ENCODE data around the gene HSPA13.
A peak's percentile ranks its signal among the peaks of the same experiment; 100 is the strongest.
"Not testable (repeated sequence)": the region's sequence is repeated elsewhere in the genome, so short reads cannot be mapped to it uniquely, and the experiment has no call there.

HSPA13 gene

GRCh38 chr21:14382835-14383595 lies at the start of gene HSPA13:
Gene HSPA13 (minus strand): TSS chr21:14383146. CDS start chr21:14383119, 27 bp downstream.
- DNase-seq, result peak; percentile 94 to 97 (median 94)

GRCh38 chr21:14418920-14419319 lies 36.0 kb upstream of the HSPA13 start:
- DNase-seq, result no peak

- DNase-seq, result no peak
Observed at GRCh38 chr21:14414932-14415508, 32.1 kb upstream of the HSPA13 start.

- DNase-seq, result no peak
Observed at GRCh38 chr21:14405962-14406361, 23.0 kb upstream of the HSPA13 start.

GRCh38 chr21:14405225-14405624 lies 22.3 kb upstream of the HSPA13 start:
- no peak for DNase-seq

- DNase-seq, result no peak
Observed at GRCh38 chr21:14403681-14404318, 20.9 kb upstream of the HSPA13 start.

GRCh38 chr21:14401217-14401616 lies 18.3 kb upstream of the HSPA13 start:
- no peak for DNase-seq

- DNase-seq, result no peak
Observed at GRCh38 chr21:14388282-14388681, 5.3 kb upstream of the HSPA13 start.

- no peak for DNase-seq
Observed at GRCh38 chr21:14384453-14384852, 1.5 kb upstream of the HSPA13 start.

- peak in 1 of 4 experiments; percentile 22 for DNase-seq
Observed at GRCh38 chr21:14383596-14384180, 742 bp upstream of the HSPA13 start.

GRCh38 chr21:14382486-14382834 lies 486 bp downstream of the HSPA13 start:
- no peak for DNase-seq

GRCh38 chr21:14376854-14377253 lies 6.1 kb downstream of the HSPA13 start:
- DNase-seq, result no peak

- DNase-seq, result no peak
Observed at GRCh38 chr21:14366998-14367397, 15.9 kb downstream of the HSPA13 start.

- no peak for DNase-seq
Observed at GRCh38 chr21:14361958-14362357, 21.0 kb downstream of the HSPA13 start.

- DNase-seq, result no peak
Observed at GRCh38 chr21:14358775-14359174, 24.2 kb downstream of the HSPA13 start.

- no peak for DNase-seq
Observed at GRCh38 chr21:14356746-14357145, 26.2 kb downstream of the HSPA13 start.

- DNase-seq, result no peak
Observed at GRCh38 chr21:14354515-14354914, 28.4 kb downstream of the HSPA13 start.

GRCh38 chr21:14353726-14354125 lies 29.2 kb downstream of the HSPA13 start:
- DNase-seq, result no peak

- no peak for DNase-seq
Observed at GRCh38 chr21:14353231-14353630, 29.7 kb downstream of the HSPA13 start.

- DNase-seq, result not testable (repeated sequence)
Observed at GRCh38 chr21:14327346-14327745, 55.6 kb downstream of the HSPA13 start.

- no peak for DNase-seq
Observed at GRCh38 chr21:14325595-14325994, 57.4 kb downstream of the HSPA13 start.
